Measurements from ENCODE around the gene JPT2.

Gene JPT2, protein sequence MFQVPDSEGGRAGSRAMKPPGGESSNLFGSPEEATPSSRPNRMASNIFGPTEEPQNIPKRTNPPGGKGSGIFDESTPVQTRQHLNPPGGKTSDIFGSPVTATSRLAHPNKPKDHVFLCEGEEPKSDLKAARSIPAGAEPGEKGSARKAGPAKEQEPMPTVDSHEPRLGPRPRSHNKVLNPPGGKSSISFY

DNA sequence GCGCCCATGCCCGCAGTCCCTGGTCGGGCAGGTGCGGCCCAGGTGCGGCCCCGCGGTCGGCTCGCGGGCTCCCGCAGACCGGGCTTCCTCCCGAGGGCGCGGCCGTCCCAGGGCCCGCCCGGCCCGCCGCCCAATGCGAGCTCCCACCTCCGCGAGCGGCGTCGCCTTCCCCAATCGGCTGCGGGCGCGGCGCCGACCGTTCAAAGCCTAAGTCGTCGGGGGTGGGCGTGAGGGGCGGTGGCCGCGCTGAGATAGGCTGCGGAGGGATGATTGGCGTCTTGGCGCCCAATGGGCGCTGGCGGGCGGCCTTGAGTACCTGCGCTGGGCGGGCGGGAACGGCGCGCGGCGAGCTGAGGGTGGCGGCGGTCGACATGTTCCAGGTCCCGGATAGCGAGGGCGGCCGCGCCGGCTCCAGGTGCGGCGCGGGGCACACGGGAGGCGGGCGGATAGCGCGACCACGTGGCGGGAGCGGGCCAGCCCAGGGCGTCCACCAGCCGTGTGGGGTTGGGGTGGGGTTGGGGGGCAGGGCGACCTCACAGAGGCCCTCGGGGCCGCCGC lies at the start of gene JPT2:
TSS of gene JPT2 (plus strand) at position 338 of the 558 bp plus-strand sequence. CDS start at position 372, 34 bp downstream.
- in situ Hi-C loops (cut with MboI; ENCODE audit: low sequenced_read_pairs): no loop called here

DNA sequence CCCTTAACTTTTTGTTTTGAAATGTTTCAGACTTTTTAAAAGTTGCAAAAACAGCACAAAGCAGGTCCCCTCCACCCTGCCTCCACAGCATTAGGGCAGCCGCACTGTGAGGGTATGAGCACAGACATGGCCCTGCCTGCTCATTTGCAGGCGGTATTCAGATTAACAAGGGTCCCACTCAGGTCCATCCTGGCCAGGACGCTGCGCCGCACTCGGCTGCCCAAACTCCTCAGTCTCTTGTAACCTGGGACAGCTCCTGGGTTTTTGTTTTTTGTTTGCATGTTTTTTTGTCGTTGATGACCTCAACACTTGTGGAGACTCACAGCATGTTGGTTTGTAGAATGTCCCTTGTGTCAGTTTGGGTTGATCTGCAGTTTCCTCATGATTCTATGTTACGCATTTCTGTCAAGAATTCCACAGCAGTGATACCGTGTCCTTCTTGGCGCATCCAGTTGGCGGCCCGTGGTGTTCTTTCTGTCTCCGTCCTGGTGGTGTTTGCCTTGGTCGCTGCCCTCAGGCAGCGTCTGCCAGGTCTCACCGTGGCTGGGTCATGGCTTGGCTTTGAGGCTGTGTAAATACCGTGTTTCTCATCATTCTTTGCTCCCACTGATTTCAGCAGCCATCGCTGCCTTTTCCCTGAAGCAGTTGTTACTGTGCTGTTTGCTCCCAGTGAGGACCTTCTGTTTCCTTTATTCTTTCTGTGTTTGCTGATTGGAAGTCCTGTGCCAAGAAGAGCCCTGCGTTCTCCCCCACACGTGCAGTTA lies 47.4 kb upstream of the JPT2 start:
- in situ Hi-C loops (cut with MboI; ENCODE audit: low sequenced_read_pairs): no loop called here

DNA sequence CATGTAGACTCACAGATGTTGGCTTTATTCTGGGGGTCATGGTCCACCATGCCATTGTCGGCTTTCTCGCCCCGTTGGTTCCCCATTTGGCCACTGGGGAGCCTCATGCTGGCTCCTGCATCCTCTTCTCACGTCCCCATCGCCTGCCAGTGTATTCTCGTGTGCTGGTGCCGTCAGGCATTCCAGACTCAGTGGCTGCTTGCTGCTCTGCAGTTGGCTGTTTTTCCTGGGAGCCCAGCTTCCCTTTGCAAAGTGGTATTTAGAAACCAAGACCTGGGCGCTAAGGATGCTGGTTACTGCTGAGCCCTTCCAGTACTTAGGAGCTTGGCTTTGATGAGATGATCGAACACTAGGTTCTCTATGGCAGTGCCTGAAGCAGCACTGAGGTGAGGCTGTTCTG lies 46.8 kb upstream of the JPT2 start:
- in situ Hi-C loops (cut with MboI; ENCODE audit: low sequenced_read_pairs): no loop called here

DNA sequence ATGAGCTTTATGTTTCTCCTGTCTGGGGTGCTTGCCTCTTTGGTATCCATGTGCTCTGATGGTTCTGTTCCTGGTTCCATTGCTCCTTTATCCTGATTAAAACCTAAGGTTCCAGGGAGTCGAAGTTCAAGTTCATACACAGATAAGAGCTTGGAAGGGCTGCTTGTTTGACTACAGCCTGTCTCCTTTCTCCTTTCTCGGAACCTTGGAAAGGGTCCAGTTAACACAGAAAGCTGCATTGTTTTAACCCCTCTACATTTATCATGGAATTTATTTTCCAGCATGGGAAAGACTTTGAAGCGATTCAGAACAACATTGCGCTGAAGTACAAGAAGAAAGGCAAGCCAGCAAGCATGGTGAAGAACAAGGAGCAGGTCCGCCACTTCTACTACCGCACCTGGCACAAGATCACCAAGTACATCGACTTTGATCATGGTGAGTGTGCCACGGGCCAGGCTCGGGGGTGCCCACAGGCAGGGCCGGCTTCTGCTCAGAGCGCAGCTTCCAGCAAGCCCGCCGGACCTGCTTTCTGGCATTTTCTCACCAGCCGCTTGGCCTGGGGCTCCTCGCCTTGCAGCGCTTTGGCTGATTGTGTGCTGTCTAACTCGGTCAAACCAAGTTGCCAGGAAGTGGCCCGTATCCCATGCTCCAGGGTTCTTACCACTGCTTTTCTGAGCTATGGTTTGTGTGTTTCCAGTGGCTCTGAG lies 46.0 kb upstream of the JPT2 start:
- in situ Hi-C loops (cut with MboI; ENCODE audit: low sequenced_read_pairs): no loop called here

DNA sequence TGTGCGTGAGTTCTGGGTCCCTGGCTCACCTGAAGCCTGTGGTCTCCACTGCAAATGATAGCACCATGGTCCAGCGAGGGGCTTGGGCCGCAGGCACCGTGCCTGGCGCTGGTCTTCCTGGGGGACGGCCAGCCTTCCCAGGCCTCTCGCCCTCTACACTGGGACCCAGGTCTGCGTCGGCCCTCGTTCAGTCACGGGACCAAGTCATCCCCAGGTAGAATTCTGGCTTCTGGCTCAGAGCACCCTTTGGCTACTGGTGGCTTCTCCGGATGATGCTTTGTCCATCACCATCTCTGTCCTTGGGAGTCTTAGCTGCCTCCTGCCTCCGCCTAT lies 45.5 kb upstream of the JPT2 start:
- in situ Hi-C loops (cut with MboI; ENCODE audit: low sequenced_read_pairs): no loop called here

DNA sequence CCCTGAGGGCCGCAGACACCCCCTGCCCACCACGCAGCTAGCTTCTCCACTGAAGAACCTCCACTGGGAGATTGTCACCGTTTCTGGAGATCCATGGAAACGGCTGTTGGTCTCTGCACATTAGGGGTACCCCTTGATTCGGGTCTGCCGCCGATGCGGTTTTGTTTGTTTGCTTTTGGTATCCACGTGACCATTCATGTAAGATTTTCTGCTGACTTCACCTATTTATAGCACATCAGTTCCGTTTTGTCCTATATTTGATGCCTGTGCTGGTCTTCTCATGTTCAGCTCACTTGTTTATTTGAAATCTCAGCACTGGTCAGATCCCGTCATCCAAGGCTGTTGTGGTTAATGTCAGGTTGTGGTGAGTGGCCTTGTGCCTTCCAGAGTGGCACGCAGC lies 44.8 kb upstream of the JPT2 start:
- in situ Hi-C loops (cut with MboI; ENCODE audit: low sequenced_read_pairs): no loop called here

DNA sequence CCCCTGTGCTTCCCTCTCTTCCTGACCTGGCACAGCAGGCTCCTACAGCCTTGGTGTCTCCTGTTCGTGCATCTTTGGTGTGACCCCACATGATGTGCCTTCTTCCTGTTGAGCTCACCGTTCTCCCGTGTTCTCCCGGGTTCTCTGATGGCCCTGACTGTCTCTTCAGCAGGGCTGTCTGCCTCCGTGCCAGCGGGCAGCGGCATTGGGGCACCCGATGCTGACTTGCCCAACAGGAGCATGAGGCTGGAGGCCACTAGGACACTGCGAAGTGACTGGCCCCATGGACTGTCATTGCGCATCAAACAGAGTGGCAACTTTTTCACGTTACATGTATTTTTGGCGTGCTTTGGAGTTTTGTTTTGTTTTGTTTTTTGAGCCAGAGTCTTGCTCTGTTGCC lies 43.5 kb upstream of the JPT2 start:
- in situ Hi-C loops (cut with MboI; ENCODE audit: low sequenced_read_pairs): no loop called here

DNA sequence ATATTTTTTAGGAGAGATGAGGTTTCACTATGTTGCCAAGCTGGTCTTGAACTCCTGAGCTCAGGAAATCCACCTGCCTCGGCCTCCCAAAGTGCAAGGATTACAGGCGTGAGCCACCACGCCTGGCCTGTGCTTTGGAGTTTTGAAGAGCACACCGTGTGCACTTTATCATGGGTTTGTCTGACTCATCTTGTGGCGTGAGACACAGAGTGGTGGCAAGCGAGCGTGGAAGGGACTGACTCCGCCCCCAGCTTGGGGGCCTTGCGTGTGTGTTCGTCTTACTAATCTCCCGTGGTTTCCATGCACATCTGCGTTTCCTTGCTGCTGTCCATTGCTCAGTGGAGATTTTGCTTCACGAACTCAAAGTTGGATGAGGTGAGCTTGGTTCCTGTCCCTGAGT lies 43.0 kb upstream of the JPT2 start:
- in situ Hi-C loops (cut with MboI; ENCODE audit: low sequenced_read_pairs): no loop called here

DNA sequence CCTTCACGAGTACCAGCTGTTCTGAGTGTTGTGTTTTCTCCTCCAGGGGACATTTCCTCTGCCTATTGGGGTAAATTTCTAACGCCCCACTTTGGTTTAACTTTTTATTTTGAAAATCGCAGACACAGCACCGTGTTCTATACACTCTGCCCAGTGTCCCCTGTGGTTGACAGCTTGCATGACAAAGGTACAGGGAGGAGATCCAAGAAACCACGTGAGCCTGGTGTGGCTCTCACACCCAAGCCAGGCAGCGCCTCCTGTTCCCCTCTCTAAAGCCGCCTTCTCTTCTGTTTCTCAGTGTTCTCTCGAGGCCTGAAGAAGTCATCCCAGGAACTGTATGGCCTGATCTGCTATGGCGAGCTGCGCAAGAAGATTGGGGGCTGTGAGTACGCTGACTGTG lies 40.6 kb upstream of the JPT2 start:
- in situ Hi-C loops (cut with MboI; ENCODE audit: low sequenced_read_pairs): no loop called here

DNA sequence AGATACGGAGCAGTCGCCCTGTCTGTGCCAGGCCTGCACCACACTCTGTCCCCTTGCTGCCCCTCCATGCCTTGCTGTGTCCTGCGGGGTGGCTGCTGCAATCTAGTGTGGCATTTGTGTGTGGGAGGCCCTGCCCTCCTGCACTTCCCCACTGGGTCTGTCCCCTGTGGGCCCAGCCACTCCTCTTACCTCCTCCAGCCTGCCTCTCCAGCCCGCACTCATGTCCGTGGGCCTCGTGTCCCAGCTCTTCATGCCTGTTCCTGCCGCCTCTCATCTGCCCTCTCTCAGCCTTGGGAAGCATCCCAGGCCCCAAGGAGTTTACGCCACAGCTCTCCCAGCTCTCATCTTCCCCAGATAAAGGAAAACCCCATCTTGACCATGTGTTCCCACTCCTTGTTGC lies 39.3 kb upstream of the JPT2 start:
- in situ Hi-C loops (cut with MboI; ENCODE audit: low sequenced_read_pairs): no loop called here

DNA sequence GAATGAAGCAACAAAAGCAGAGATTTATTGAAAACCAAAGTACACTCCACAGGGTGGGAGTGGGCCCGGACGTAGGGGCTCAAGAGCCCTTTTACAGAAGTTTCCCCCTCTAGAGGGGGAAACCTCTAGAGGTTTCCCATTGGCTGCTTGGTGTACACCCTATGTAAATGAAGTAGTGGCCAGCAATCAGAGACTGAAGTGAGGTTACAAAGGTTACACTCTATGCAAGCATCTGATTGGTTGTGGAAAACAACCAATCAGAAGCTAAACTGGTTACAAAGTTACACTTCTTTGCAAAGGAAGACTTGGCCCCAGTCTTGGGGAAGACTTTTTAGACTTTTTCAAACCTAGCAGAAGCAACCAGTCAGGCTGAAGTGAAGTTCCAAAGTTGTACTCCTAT lies 38.8 kb upstream of the JPT2 start:
- in situ Hi-C loops (cut with MboI; ENCODE audit: low sequenced_read_pairs): no loop called here

DNA sequence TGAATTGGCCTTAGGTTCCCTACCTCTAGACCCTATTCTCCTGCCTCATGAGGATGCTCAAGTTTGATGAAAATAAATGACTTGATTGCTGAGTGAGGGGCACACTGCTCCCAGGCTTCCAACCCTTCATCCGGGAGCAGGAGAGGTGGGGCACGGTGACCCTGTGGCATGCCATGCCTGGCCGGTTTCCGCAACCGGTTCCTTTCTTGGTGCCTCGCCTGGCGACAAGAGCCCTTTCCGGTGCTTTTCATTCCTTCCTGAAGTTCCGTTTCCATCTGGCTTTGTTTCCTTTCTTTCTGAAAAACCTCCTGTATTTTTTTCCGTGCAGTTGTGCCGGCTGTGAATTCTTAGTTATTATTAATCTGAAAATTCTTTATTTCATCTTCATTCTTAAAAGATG lies 38.2 kb upstream of the JPT2 start:
- in situ Hi-C loops (cut with MboI; ENCODE audit: low sequenced_read_pairs): no loop called here

DNA sequence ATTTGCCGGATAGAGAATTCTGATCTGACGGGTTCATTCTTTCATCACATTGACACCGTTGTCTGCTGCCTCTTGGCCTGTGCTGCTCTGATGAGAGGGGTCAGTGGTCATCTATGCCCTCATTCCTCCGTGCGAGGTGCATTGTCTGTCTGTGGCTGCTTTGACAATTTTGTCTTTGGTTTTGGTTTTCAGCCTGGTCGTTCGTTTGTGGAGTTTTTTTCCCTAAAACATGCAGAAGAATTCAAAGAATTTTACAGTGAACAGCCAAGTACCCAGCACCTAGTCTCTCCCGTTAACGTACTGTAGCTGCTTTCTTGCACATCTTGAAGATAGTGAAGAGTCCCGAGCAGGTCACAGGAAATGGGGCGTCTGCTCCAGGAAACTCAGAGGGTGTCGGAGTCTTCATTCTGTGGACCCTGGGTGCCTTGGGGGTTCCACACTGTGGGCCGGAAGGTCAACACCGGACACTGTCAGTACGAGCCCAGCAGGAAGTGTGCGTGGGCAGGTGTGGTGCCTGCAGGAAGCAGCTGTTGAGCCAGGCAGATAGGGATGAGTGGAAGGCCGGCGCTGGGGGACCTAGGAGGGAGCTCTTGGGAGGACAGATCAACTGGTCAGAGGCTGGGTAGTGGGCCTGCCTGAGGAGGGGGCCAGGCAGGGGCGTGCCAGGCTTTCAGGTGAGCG lies 37.7 kb upstream of the JPT2 start:
- in situ Hi-C loops (cut with MboI; ENCODE audit: low sequenced_read_pairs): no loop called here

DNA sequence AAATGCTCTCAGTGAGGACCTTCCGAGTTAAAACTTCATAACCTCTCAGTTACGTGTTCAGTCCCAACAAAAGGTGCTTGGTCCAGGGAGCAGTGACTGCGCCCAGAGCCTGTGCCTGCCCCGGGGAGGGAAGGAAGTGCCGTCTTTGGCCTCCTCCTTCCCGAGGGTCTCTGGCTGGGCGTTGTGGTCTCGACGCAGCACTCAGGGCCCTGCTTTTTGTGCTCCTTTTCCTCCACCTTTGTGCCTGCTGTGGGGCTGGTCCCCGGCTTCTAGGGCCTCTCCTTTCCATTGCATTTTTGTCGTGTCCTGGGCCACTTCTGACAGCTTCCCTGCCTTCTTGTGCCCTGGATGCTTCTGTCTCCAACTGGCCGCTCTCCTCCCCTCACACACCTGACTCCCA lies 36.8 kb upstream of the JPT2 start:
- in situ Hi-C loops (cut with MboI; ENCODE audit: low sequenced_read_pairs): no loop called here

DNA sequence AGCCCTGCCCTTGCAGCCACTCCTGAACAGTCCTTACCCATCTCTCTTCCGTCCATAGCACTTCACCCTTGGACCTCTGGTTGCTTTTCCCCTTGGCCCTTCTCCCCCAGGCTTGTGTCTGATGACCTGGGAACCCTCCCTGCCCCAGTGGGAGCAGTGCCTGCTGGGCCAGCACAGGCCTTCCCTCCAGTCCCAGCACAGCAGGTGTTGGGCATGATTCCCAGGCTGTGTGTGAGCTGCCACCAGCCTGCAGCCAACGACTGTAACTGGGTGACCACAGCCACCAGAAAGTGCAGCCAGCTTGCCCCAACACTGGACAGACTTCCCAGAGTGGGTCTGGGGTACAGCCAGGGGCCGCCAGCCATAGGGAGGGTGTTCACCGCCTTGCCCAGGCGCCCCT lies 35.9 kb upstream of the JPT2 start:
- in situ Hi-C loops (cut with MboI; ENCODE audit: low sequenced_read_pairs): no loop called here

DNA sequence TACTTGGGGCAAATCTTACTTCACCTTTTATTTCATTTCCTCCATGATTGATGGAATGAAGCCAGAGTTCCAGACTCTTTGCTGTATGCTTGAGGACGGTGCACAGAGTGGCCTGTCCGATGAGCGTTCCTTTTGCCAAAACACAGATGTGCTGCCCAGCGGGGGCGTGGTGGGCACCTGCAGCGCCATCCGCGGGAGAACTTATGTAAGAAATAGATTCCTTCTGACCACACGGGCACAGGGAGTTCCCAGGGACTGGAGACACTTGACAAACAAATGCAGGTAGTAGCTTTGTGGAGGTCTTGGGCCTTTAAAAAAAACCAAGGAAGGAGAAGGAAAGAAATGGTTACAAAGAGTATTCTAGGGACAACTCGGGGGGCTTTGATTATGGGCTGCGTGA lies 35.3 kb upstream of the JPT2 start:
- in situ Hi-C loops (cut with MboI; ENCODE audit: low sequenced_read_pairs): no loop called here

DNA sequence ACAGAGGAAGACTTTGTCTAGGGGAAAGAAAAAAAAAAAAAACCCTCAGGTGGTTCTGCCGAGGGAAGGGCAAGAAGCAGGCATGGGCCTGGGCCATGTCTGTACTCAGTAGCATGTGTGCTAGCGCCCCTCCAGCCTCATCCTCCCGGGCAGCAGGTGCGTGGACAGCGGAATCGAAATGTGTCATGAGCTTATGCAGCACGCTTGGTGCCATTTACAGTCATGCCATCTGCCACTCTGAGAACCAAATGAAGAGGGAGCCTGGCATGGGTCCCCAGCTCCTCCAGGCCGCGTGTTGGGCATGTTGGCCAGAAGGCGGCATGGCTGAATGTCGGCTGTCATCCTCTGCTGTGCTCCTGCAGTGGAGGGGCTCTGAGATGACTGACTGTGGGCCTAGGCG lies 34.6 kb upstream of the JPT2 start:
- in situ Hi-C loops (cut with MboI; ENCODE audit: low sequenced_read_pairs): no loop called here

DNA sequence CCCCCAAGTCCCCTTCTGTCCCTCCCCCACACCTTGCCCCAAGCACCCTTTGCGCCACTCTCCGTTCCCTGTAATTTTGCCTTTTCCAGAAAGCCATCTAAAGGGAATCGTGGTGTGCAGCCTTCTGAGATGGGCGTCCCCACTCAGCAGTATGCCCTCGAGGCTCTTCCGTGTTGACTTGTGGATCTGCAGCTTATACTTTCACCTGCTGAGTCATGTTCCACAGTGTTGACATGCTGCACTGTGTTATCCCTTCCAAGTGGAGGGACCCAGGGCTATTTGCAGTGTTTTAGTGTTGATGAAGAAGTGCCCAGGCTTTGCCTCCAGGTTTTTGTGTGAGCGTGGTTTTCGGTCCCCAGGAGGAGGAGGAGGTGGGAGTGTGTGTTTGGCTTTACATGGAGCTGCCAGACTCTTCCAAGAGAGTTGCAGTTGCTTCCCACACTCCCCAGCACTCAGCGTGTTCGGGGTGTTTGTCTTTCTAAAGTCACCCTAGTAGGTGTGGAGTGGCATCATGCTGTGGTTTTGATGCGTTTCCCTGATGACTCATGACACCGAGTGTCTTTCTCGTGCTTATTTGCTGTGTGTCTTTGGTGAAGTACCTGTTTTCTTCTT lies 32.1 kb upstream of the JPT2 start:
- in situ Hi-C loops (cut with MboI; ENCODE audit: low sequenced_read_pairs): no loop called here

DNA sequence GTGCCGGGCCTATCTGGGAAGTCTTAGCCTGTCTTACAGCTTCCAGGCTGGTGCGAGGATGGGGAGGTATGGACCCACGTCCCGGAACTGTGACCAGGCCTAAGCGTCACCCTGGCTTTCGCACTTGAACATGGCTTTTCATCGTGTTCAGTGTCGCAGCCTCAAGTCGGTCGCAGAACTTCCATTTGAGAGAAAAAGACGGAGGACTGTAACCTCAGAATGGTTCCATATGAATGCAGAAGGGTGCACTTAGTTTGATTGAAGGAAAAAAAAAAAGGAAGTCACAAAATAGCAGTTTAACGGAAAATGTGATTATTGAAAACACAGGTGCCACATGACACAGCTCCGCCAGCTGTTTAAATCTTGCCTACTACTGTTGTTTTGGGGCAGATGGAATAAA lies 30.2 kb upstream of the JPT2 start:
- in situ Hi-C loops (cut with MboI; ENCODE audit: low sequenced_read_pairs): no loop called here

DNA sequence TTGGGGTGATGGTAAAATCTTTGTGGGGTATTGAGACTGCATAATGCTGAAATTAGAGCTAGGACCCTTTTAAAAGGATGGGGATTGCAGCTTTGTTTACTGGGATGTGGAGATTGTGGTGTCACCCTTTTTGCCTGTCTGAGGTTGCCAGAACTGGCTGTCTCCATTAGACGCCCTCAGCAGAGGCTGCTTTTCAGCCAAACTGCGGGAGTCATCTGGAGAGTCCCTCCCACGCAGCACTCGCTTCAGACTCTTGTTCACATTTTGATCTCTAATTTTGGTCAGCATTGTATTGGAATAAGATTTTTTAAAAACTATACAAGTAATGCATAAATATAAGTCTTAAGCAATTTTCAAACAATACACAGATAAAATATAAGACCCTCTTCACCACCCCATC lies 27.9 kb upstream of the JPT2 start:
- in situ Hi-C loops (cut with MboI; ENCODE audit: low sequenced_read_pairs): no loop called here
